Karpas-422 (cell line): ENCODE measurements around the gene DUSP22. TPM values are rescaled to one million over a fixed set of nuclear protein-coding genes. Genes with fewer than 3 reads are reported as not detected.

Experiments used
- DNase-seq: peaks from one replicate; pipeline ENCODE4 v3.0.0-alpha.2; 2015
- H2AFZ ChIP-seq: fragments of 200-600 bp; sonication (generic); 2 replicates; pipeline ENCODE4 v1.6.1; 2014; ENCODE audit warnings: antibody characterized with exemption, low read length, mixed read lengths
- H3K27ac ChIP-seq: fragments of 200-600 bp; sonication (generic); 2 replicates; pipeline ENCODE4 v1.5.1; 2014; ENCODE audit warnings: mild to moderate bottlenecking, low read length, moderate library complexity
- H3K27me3 ChIP-seq: fragments of 200-600 bp; sonication (generic); 2 replicates; pipeline ENCODE4 v1.6.1; 2014; ENCODE audit warnings: low read length, mixed read lengths
- H3K36me3 ChIP-seq: fragments of 200-600 bp; sonication (generic); 2 replicates; pipeline ENCODE4 v1.6.1; 2014; ENCODE audit warnings: low read length, mixed read lengths; ENCODE audit not compliant: insufficient read depth
- H3K4me1 ChIP-seq: fragments of 200-600 bp; sonication (generic); 2 replicates; pipeline ENCODE4 v1.6.1; 2014; ENCODE audit warnings: mild to moderate bottlenecking, low read length, mixed read lengths
- H3K4me2 ChIP-seq: fragments of 200-600 bp; sonication (generic); 2 replicates; pipeline ENCODE4 v1.6.1; 2014; ENCODE audit warnings: low read length, low read depth, mild to moderate bottlenecking; ENCODE audit not compliant: poor library complexity, severe bottlenecking
- H3K4me3 ChIP-seq: fragments of 200-600 bp; sonication (generic); 2 replicates; pipeline ENCODE4 v1.5.1; 2014; ENCODE audit warnings: mild to moderate bottlenecking, antibody characterized with exemption, low read length, mixed read lengths
- H3K79me2 ChIP-seq: fragments of 200-600 bp; sonication (generic); 2 replicates; pipeline ENCODE4 v1.6.1; 2014; ENCODE audit warnings: mild to moderate bottlenecking, low read length, mixed read lengths
- H3K9ac ChIP-seq: fragments of 200-600 bp; sonication (generic); 2 replicates; pipeline ENCODE4 v1.6.0; 2014; ENCODE audit warnings: low read length
- H3K9me2 ChIP-seq: fragments of 200-600 bp; sonication (generic), shearing (Covaris generic); replicated peaks from 2 replicates; pipeline ENCODE4 v1.6.0; 2014; ENCODE audit warnings: mild to moderate bottlenecking, low read length, moderate library complexity; ENCODE audit not compliant: insufficient read depth
- H3K9me3 ChIP-seq: fragments of 300-700, 200-600 bp; sonication (generic); 2 replicates; pipeline ENCODE4 v1.6.1; 2014; ENCODE audit warnings: low read length, mixed read lengths
- H4K20me1 ChIP-seq: fragments of 200-600 bp; sonication (generic); 2 replicates; pipeline ENCODE4 v1.6.1; 2014; ENCODE audit warnings: mild to moderate bottlenecking, antibody characterized with exemption, low read length, low read depth; ENCODE audit not compliant: insufficient read depth
- total RNA-seq: library from RNA; depleted of rRNA; stranded (reverse); fragments of >200 nt; shearing (Covaris generic); gene quantifications from 2 replicates; pipeline ENCODE4 v1.2.3, GENCODE V29; 2014; ENCODE audit warnings: low replicate concordance

DUSP22 gene
- total RNA-seq, 1 experiment from 2014 or later: 13.2 TPM

DNA sequence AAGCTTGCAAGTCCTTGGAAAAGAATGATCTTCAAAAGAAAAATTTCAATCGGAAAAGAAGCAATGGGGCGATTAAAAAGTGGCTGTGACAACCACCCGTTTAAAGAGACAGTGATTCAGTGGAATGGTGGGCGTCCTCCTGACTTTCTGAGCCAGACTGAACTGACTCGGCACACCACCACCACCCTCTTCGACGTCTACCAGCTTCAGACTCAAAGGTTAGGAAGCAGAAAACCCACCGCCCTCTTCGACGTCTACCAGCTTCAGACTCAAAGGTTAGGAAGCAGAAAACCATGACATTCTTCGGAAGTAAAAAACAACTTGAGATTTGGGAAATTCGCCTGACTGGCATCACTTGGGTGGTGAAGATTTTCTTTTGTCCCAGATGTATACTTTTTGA, 71.0 kb downstream of the DUSP22 start:
- H4K20me1 ChIP-seq: no peaks in the 10 kb centered on the region
- no peak overlapping the region for H3K4me2 ChIP-seq
- 0 out of 2 replicates have a peak, but pooled peaks cover 4% of the 10 kb centered on the region for H3K9me3 ChIP-seq
- no peaks in the 10 kb centered on the region; the same call in 1 of the 2 replicates for H3K27me3 ChIP-seq
- no peaks in the 10 kb centered on the region for H3K36me3 ChIP-seq
- no peak for DNase-seq
- H3K27ac ChIP-seq: no peak overlapping the region
- no peaks in the 10 kb centered on the region for H3K9me2 ChIP-seq
- H2AFZ ChIP-seq: no peak overlapping the region
- H3K9ac ChIP-seq: no peak overlapping the region
- no peaks in the 10 kb centered on the region for H3K4me1 ChIP-seq
- H3K4me3 ChIP-seq: no peak overlapping the region
- no peaks in the 10 kb centered on the region for H3K79me2 ChIP-seq

DNA sequence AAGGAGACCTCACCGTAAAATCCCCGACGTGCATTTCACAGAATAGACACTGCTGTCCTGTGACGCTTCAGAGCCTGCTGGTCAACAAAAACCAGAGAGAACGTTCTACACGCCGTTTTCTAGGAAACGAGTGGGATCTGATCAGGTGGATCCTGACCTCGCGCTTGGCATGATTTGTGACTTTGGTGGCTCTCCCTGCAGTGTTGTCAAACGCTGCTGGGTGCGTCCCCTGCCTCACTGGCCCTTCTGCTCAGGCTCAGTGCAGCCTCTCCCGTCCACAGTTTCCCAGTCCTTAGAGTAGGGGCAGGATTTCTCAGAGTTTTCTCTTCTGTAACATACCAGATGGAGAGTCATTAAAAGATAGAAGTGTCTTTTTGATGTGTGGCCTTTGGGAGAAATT, 71.6 kb downstream of the DUSP22 start:
- no peak overlapping the region for H2AFZ ChIP-seq
- H3K4me3 ChIP-seq: no peak overlapping the region
- no peak for DNase-seq
- no peaks in the 10 kb centered on the region for H3K9me2 ChIP-seq
- H3K36me3 ChIP-seq: no peaks in the 10 kb centered on the region
- H3K4me2 ChIP-seq: no peak overlapping the region
- no peaks in the 10 kb centered on the region for H3K79me2 ChIP-seq
- no peaks in the 10 kb centered on the region; the same call in 1 of the 2 replicates for H3K27me3 ChIP-seq
- H4K20me1 ChIP-seq: no peaks in the 10 kb centered on the region
- no peaks in the 10 kb centered on the region for H3K4me1 ChIP-seq
- no peak overlapping the region for H3K9ac ChIP-seq
- H3K9me3 ChIP-seq: peaks cover 4% of the 10 kb centered on the region; the same call in 1 of the 2 replicates
- no peak overlapping the region for H3K27ac ChIP-seq

DNA sequence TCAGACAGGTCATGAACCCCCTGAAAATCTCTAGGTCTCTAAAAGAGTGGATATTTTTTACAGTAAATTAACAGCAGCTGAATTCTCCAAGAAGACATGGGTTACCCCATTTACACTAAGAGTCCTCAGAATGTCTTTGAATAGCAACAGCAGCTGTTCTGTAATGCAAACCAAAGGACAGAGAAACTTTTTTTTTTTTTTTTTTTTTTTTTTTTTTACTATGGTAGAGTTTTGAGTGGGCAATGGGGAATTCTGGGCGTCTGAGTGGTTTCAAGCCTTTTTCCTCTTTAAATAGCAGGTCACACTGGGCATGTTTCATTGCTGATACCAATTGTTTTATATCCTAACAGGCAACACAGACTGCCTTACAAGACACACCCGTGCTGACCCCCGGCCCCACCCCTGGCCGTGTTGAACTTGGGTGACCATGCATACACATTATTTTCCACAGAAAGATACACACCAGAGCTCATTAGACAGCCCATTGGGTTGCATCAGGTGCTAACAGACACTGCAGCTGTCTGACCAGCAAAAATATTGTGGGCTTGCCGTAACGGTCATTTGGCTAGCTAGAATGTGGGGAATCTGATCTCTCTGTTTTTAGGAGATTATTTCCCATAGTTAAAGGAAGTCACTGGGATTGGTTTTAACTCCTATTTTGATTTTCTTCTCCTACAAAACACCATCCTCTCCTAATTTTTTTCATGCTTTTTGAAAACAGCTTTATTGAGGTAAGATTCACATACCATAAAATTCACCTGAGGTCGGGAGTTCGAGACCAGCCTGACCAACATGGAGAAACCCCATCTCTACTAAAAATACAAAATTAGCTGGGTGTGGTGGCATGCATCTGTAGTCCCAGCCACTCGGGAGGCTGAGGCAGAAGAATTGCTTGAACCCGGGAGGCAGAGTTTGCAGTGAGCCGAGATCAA, 72.6 kb downstream of the DUSP22 start:
- Histone ChIP-seq H4K20me1 (no peaks in the 10 kb centered on the region), H3K4me1 (no peaks in the 10 kb centered on the region), H3K4me2 (no peak overlapping the region), H3K27me3 (no peaks in the 10 kb centered on the region; the same call in 1 of the 2 replicates), H3K79me2 (no peaks in the 10 kb centered on the region), H2AFZ (no peak overlapping the region), H3K9ac (no peak overlapping the region), H3K4me3 (no peak overlapping the region), H3K36me3 (no peaks in the 10 kb centered on the region), H3K9me3 (peaks cover 7% of the 10 kb centered on the region), H3K27ac (no peak overlapping the region), H3K9me2 (no peaks in the 10 kb centered on the region)
- DNase-seq: no peak

DNA sequence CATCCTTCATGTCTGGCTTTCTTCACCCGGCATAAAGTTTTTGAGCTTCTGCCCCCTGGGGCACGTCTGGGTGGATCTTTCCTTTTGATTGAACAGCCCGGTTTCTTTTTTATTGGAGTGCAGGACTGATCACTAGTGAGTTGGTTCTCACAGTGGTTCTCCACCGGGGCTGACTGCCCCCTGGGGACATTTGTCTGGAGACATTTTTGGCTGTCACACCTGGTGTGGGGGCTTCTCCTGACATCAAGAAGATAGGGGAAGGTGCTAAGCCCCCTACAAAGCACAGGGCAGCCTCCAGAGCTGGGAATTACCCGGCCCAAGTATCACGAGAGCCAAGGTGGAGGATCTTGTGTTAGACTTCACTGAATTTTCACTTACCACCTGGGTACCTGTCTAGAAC, 73.5 kb downstream of the DUSP22 start:
- H3K36me3 ChIP-seq: no peaks in the 10 kb centered on the region
- no peaks in the 10 kb centered on the region; the same call in 1 of the 2 replicates for H3K27me3 ChIP-seq
- no peaks in the 10 kb centered on the region for H3K9me2 ChIP-seq
- no peak overlapping the region for H3K4me3 ChIP-seq
- H3K27ac ChIP-seq: no peak overlapping the region
- H2AFZ ChIP-seq: no peak overlapping the region
- no peak overlapping the region for H3K9ac ChIP-seq
- no peaks in the 10 kb centered on the region for H4K20me1 ChIP-seq
- DNase-seq: no peak
- H3K79me2 ChIP-seq: no peaks in the 10 kb centered on the region
- H3K9me3 ChIP-seq: peaks cover 7% of the 10 kb centered on the region
- no peaks in the 10 kb centered on the region for H3K4me1 ChIP-seq
- no peak overlapping the region for H3K4me2 ChIP-seq

DNA sequence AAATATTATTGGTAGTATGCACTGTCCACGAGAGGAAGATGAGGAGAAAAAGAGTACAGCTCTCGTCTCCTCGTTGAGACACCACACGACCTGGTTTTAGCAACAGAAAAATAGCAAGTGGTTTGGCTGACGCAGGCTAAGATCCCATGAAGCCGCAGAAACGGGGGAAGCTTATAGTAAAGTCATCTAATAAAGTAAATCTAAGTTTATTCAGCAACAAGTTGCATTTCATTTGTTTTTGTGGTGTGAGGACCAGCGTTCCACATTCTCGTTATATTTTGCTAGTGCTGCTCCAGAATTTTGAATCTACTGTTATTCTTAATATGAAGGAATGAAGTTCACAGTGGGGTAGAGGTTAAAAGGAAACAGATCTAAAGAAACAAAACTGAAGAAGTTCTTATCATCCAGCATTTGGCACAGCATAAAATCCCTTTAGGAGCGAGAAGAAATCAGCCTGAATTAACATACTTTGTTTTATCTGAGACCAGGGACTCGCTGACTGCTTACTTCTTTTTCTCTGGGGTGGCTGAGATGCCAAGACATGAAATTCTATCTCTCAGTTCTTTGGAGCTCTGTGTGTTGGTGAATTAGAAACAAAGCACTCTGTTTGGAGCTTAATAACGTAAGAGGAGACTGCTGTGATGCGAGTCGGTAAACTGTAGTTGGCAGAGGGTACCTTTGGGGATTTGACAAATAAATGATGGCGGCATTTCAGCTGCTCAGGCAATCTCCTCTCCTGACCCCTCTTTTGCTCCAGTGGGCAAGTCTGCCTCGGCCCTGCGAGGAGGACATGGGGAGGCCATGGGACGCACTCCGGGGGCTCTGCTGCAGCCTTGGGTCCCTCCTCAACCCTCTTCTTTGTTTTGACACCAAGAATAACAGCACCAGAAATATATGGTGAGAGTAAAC, 74.4 kb downstream of the DUSP22 start:
- no peaks in the 10 kb centered on the region for H3K9me2 ChIP-seq
- no peak for DNase-seq
- H3K27ac ChIP-seq: no peak overlapping the region
- H3K4me3 ChIP-seq: no peak overlapping the region
- H3K79me2 ChIP-seq: no peaks in the 10 kb centered on the region
- H3K36me3 ChIP-seq: no peaks in the 10 kb centered on the region
- no peak overlapping the region for H3K9ac ChIP-seq
- peaks cover 7% of the 10 kb centered on the region for H3K9me3 ChIP-seq
- no peak overlapping the region for H2AFZ ChIP-seq
- no peaks in the 10 kb centered on the region for H3K4me1 ChIP-seq
- H3K27me3 ChIP-seq: no peaks in the 10 kb centered on the region; the same call in 1 of the 2 replicates
- H4K20me1 ChIP-seq: no peaks in the 10 kb centered on the region
- no peak overlapping the region for H3K4me2 ChIP-seq

DNA sequence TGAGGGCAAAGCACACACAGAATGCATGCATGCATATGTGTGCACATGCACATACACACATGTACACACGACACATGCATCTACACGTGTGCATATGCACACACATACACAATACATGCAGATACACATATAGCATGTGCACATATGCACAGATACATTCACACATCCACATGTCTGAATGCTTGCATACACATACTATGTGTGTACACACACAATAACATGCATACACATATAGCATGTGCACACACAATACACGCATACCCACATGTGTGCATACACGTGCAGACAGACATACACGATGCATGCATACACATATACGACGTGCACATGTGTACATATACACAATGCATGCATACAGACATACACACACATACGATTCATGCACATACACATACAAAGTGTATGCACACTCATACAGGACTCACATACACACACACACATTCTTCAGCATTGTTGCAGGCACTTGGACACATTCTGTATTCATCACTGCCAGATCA, 75.1 kb downstream of the DUSP22 start:
- Histone ChIP-seq H2AFZ (no peak overlapping the region), H3K4me2 (no peak overlapping the region), H4K20me1 (no peaks in the 10 kb centered on the region), H3K27ac (no peak overlapping the region), H3K9me3 (peaks cover 7% of the 10 kb centered on the region), H3K4me3 (no peak overlapping the region), H3K4me1 (no peaks in the 10 kb centered on the region), H3K9me2 (no peaks in the 10 kb centered on the region), H3K9ac (no peak overlapping the region), H3K36me3 (no peaks in the 10 kb centered on the region), H3K79me2 (no peaks in the 10 kb centered on the region), H3K27me3 (no peaks in the 10 kb centered on the region; the same call in 1 of the 2 replicates)
- DNase-seq: no peak

DNA sequence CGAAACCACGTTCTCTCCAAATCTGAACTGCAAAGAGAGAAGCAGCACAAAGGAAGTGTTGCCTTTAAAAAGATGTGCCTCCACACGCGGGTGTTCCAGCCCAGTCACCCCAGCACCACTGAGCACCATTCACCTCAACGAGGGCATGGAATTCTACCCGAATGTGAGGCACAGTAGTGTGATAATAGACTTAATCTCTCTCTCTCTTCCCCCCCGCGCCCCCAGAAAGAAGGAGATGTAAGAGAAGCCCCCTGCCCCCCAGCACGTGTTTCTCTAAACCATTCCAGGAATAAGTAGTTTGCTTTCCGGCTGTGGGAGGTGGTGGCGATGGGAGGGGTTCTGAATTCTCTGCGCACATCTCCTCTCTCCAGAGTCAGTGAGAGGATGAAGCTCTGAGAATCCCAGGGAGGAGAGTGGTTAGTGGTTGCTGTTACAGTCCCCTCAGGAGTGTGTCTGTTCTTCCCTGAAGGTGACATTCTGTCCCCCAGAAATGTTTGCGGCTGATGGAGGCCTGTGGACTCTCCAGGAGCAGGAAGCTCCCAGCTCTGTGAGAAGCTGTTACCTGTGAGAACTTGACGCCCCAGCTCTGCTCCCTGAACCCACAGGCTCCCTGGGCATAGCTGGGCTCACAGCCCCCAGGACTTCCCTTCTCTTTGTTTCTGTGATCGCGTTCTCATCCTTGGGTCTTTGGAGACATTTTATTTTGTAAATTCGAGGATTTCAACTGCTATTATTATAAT, 75.8 kb downstream of the DUSP22 start:
- Histone ChIP-seq H2AFZ (no peak overlapping the region), H3K27me3 (no peaks in the 10 kb centered on the region; the same call in 1 of the 2 replicates)

More for the DNA sequence above, 75.8 kb downstream of the DUSP22 start:
- no peak overlapping the region for H3K4me3 ChIP-seq
- no peaks in the 10 kb centered on the region for H3K9me2 ChIP-seq
- H3K36me3 ChIP-seq: no peaks in the 10 kb centered on the region
- no peaks in the 10 kb centered on the region for H3K4me1 ChIP-seq
- no peaks in the 10 kb centered on the region for H4K20me1 ChIP-seq
- H3K27ac ChIP-seq: no peak overlapping the region
- no peak overlapping the region for H3K4me2 ChIP-seq
- no peaks in the 10 kb centered on the region for H3K79me2 ChIP-seq
- peaks cover 7% of the 10 kb centered on the region for H3K9me3 ChIP-seq
- no peak for DNase-seq
- no peak overlapping the region for H3K9ac ChIP-seq
